GM10248 (cell line): ENCODE measurements around the gene RAB17.

Experiments used
- CTCF ChIA-PET: fragments of 300-600 bp; sonication (Branson Sonifier 250); formaldehyde crosslinking; extraction: SDS; loops from one replicate; lab custom pipeline; 2021; ENCODE audit warnings: antibody characterized with exemption; lab: Yijun Ruan, JAX
- POLR2A ChIA-PET: fragments of 350-650 bp; sonication (Branson Sonifier 250); formaldehyde crosslinking; extraction: SDS; loops from one replicate; lab custom pipeline; 2020; ENCODE audit warnings: antibody characterized with exemption; lab: Yijun Ruan, JAX
- DNase-seq: peaks from one replicate; pipeline ENCODE4 v3.0.0; 2012; ENCODE audit errors: extremely low spot score
- TF ChIP-seq, protein P1 (sequence below): IDR thresholded peaks from 2 replicates; pipeline ENCODE4 v1.5.1; 2012; ENCODE audit warnings: mild to moderate bottlenecking, low read depth; ENCODE audit errors: extremely low read depth, missing control alignments, control extremely low read depth

The RAB17 gene

DNA sequence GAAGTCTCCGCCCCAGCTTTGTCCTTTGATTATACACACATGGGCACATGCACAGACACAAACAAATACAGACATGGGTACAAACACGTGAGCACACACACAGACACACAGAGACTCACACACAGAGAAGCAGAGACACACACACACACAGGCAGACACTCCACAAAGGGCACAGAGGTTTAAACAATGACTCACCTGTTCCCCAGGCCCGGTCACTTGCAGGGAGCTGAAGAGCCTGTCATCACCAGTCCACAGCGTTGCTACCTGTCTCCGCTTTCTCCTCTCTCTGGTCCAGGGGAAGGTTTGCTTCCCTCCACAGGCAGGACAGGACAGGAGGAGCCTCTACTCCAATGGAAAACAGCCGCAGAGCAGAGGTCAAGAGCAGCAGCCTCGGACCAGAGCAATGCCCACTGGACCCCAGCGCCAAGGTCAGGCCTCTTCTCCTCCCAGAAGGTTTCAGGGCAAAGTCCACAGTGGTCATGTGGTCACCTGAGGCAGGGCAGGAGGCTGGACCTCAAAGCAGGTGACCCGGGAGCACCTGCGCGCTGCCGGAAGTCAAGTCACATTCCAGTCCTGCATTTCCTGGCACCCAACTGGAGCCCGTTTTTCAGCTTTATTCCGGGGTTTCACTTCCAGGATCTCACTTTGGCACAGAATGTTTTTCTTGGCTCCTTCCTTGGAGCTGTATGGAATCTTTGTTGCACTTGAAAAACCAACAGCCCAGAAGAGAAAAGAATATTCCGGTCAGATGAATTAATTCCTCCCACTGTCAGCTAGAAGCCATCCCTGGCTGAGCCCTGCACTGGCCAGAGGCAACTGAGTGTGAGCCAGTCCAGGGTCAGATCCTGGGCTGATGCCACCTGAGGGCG, at the start of gene RAB17:
RAB17 (minus strand) TSS at position 463 of the 869 bp plus-strand sequence. CDS start 4,580 bp downstream, outside the sequence.
- TF ChIP-seq, protein P1, sequence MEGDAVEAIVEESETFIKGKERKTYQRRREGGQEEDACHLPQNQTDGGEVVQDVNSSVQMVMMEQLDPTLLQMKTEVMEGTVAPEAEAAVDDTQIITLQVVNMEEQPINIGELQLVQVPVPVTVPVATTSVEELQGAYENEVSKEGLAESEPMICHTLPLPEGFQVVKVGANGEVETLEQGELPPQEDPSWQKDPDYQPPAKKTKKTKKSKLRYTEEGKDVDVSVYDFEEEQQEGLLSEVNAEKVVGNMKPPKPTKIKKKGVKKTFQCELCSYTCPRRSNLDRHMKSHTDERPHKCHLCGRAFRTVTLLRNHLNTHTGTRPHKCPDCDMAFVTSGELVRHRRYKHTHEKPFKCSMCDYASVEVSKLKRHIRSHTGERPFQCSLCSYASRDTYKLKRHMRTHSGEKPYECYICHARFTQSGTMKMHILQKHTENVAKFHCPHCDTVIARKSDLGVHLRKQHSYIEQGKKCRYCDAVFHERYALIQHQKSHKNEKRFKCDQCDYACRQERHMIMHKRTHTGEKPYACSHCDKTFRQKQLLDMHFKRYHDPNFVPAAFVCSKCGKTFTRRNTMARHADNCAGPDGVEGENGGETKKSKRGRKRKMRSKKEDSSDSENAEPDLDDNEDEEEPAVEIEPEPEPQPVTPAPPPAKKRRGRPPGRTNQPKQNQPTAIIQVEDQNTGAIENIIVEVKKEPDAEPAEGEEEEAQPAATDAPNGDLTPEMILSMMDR, result no peak
- CTCF ChIA-PET, result interaction anchor here (0.8 to 1.2 kb wide), 2 partner anchors 13 to 20 kb away, joined by 3 read pairs; no protein-coding TSS in a partner anchor
- no peak for DNase-seq
- POLR2A ChIA-PET, result no interaction called here

DNA sequence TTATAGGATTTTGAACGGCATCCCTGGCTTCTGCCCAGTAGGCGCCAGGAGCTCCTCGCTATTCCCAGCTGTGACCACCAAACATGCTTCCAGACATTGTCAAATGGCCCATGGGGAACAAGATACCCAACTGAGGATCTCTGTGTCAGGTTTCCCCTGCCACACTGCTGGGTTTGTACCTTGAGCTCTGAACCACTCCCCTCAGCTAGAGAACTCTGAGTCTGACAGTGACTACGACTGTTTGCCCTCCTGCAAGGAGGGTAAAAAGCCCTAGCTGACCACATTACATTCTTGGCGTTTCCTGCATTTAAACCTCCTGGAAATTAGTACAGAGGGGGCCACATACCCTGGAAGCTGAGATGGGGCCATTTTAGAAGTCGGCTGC, 49.3 kb upstream of the RAB17 start:
- ChIA-PET CTCF (no interaction called here), POLR2A (no interaction called here)
- no peak for DNase-seq
- TF ChIP-seq, protein P1, result no peak

DNA sequence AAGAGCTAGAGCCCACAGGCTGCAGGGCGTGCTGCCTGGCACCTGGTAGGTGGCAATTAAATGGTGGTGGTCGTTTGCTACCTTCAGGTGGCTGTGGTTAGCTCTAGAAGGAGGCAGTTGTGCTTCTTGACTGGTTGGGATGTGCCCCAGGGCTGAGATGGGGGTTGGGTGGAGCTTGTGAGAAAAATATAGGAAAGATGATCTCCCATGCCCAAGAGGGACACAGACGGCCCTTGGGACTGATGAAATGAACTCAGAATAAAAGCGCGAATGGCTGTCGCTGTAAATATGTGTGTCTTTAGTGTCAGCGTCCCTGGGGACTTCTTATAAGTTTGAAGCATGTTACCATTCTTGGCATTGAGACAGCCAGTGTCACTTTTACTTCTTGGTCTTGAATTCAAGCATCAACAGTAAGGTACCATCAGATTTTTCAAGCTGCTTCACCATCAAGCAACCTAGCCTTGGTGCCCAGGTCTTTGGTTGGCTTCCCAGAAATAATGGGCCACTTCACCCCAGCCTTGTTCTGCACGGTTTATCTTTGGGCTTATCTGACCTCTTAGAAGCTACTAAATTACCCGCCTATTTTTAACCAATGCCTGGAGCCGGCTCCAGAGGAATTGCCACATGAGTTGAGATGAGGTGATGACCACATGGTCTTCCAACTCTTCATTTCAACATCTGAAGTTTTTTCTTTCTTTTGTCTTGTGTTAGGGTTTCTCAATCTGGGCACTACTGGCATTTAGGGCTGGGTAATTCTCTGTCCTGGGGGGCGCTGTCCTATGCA, 48.7 kb upstream of the RAB17 start:
- CTCF ChIA-PET, result no interaction called here
- no peak for DNase-seq
- POLR2A ChIA-PET, result no interaction called here
- TF ChIP-seq, protein P1, result no peak

- CTCF ChIA-PET, result interaction anchor here (1.4 kb wide), 1 partner anchor 107 kb away, joined by 4 read pairs; no protein-coding TSS in a partner anchor
- DNase-seq, result no peak
- POLR2A ChIA-PET, result no interaction called here
- TF ChIP-seq, protein P1, result no peak
These were observed 47.6 kb upstream of the RAB17 start for GRCh38 chr2:237638176-237638575.

GRCh38 chr2:237637429-237638135, 47.0 kb upstream of the RAB17 start:
- DNase-seq, result no peak
- POLR2A ChIA-PET, result no interaction called here
- TF ChIP-seq, protein P1, result no peak
- CTCF ChIA-PET, result interaction anchor here (1.4 kb wide), 1 partner anchor 107 kb away, joined by 4 read pairs; no protein-coding TSS in a partner anchor

- no peak for DNase-seq
- POLR2A ChIA-PET, result no interaction called here
- CTCF ChIA-PET, result no interaction called here
- TF ChIP-seq, protein P1, result no peak
These were observed 46.0 kb upstream of the RAB17 start for GRCh38 chr2:237636578-237636977.
